GM12878 (cell line): ENCODE measurements around the gene CLN6. TPM values are rescaled to one million over a fixed set of nuclear protein-coding genes. Genes with fewer than 3 reads are reported as not detected.

Experiments used
- ATAC-seq: fragments of 200-7000 bp; cut with Tn5 transposase; 3 replicates; pipeline ENCODE4 v1.9.1; 2020; ENCODE audit warnings: mild to moderate bottlenecking, moderate library complexity
- BruUV-seq: library from RNA; stranded (reverse); fragments of 400-500 nt; replicated peaks from 2 replicates; lab custom pipeline; 2021; lab: Mats Ljungman, UMichigan
- CTCF ChIA-PET: fragments of 300-600 bp; sonication (Branson Sonifier 250); formaldehyde crosslinking; extraction: SDS; loops from one replicate; lab custom pipeline; 2021; ENCODE audit warnings: inconsistent platforms; lab: Yijun Ruan, JAX
- POLR2A ChIA-PET: fragments of 350-600 bp; formaldehyde crosslinking; extraction: SDS; loops from one replicate; lab custom pipeline; 2021; ENCODE audit warnings: inconsistent platforms; lab: Charles Lee
- RAD21 ChIA-PET: fragments of 300-600 bp; sonication (Branson Sonifier 250); formaldehyde crosslinking; loops from one replicate; lab custom pipeline; 2023; ENCODE audit warnings: antibody characterized with exemption; ENCODE audit not compliant: unreplicated experiment; lab: Charles Lee
- SMC1A ChIA-PET: fragments of 300-600 bp; sonication (Branson Sonifier 250); formaldehyde crosslinking; loops from one replicate; lab custom pipeline; 2023; ENCODE audit not compliant: unreplicated experiment, uncharacterized antibody; lab: Charles Lee
- DNase-seq: peaks from one replicate; pipeline ENCODE4 v3.0.0-alpha.2; 2011; ENCODE audit warnings: low read depth, low spot score
- FAIRE-seq: peaks from 3 replicates; lab custom pipeline; 2011; peaks lifted over from hg19 to GRCh38; lab: Jason Lieb, UNC
- H2AFZ ChIP-seq: 2 replicates; pipeline ENCODE4 v1.6.0; 2011; ENCODE audit warnings: low read depth, low read length, control low read depth; ENCODE audit not compliant: control insufficient read depth
- H3K27ac ChIP-seq: 2 replicates; pipeline ENCODE4 v1.5.1; 2011; ENCODE audit warnings: control low read depth; ENCODE audit not compliant: control insufficient read depth, insufficient read depth
- H3K27me3 ChIP-seq, 2 experiments: replicated peaks in 1 of 2; 2 replicates each; pipeline versions ENCODE4 v1.6.0 to v1.6.1; 2011; ENCODE audit warnings: low read length in 1 of 2; ENCODE audit not compliant: control insufficient read depth in 2 of 2, insufficient read depth in 2 of 2
- H3K36me3 ChIP-seq, 2 experiments: 2 replicates each; pipeline ENCODE4 v1.5.1; 2011; ENCODE audit warnings: low read length in 1 of 2; ENCODE audit not compliant: control insufficient read depth in 2 of 2, insufficient read depth in 2 of 2
- H3K4me1 ChIP-seq: 2 replicates; pipeline ENCODE4 v1.6.1; 2011; ENCODE audit warnings: mild to moderate bottlenecking, low read length, moderate library complexity, mixed read lengths; ENCODE audit not compliant: control insufficient read depth, insufficient read depth
- H3K4me2 ChIP-seq: 2 replicates; pipeline ENCODE4 v1.6.0; 2011; ENCODE audit warnings: control low read depth; ENCODE audit not compliant: control insufficient read depth, insufficient read depth
- H3K4me3 ChIP-seq: fragments of 200-600 bp; sonication (generic); 2 replicates; pipeline ENCODE4 v1.5.1; 2016
- H3K79me2 ChIP-seq: 2 replicates; pipeline ENCODE4 v1.6.0; 2011; ENCODE audit warnings: low read length; ENCODE audit not compliant: control insufficient read depth, insufficient read depth
- H3K9ac ChIP-seq: 2 replicates; pipeline ENCODE4 v1.8.0; 2011; ENCODE audit warnings: low read length, control low read depth, mixed read lengths; ENCODE audit not compliant: control insufficient read depth, insufficient read depth
- H3K9me3 ChIP-seq: replicated peaks from 3 replicates; pipeline ENCODE4 v1.5.1; 2011; ENCODE audit warnings: mild to moderate bottlenecking, low read length; ENCODE audit not compliant: control insufficient read depth, insufficient read depth
- H4K20me1 ChIP-seq: 2 replicates; pipeline ENCODE4 v1.6.0; 2011; ENCODE audit not compliant: control insufficient read depth, insufficient read depth
- BACH1 ChIP-seq: fragments of 450-650 bp; IDR thresholded peaks from 2 replicates; pipeline ENCODE4 v1.6.1; 2017; ENCODE audit warnings: mild to moderate bottlenecking, borderline replicate concordance
- CBX5 ChIP-seq: sonication (generic); IDR thresholded peaks from 2 replicates; pipeline ENCODE4 v1.6.1; 2016; ENCODE audit warnings: low read depth, moderate library complexity, mild to moderate bottlenecking, inconsistent platforms
- CREM ChIP-seq: IDR thresholded peaks from 2 replicates; pipeline ENCODE4 v1.6.1; 2014; ENCODE audit warnings: antibody characterized with exemption, low read depth
- MYC ChIP-seq: IDR thresholded peaks from 2 replicates; pipeline ENCODE4 v1.6.1; 2011; ENCODE audit warnings: mild to moderate bottlenecking, low read length, moderate library complexity, inconsistent platforms; ENCODE audit not compliant: insufficient read depth, insufficient replicate concordance, insufficient read length, severe bottlenecking
- RB1 ChIP-seq: fragments of 450-650 bp; formaldehyde crosslinking; IDR thresholded peaks from 2 replicates; pipeline ENCODE4 v1.6.1; 2017; ENCODE audit warnings: mild to moderate bottlenecking, borderline replicate concordance
- SMAD5 ChIP-seq: IDR thresholded peaks from 2 replicates; pipeline ENCODE4 v1.6.1; 2016; ENCODE audit warnings: antibody characterized with exemption, low read depth
- SPI1 ChIP-seq: IDR thresholded peaks from 2 replicates; pipeline ENCODE4 v1.6.1; 2011; ENCODE audit warnings: low read depth, mild to moderate bottlenecking, low read length, moderate library complexity, borderline replicate concordance; ENCODE audit not compliant: insufficient read depth
- TARDBP ChIP-seq: IDR thresholded peaks from 2 replicates; pipeline ENCODE4 v1.6.1; 2016; ENCODE audit warnings: borderline replicate concordance
- ZNF24 ChIP-seq: fragments of 450-650 bp; IDR thresholded peaks from 2 replicates; pipeline ENCODE4 v1.6.1; 2017; ENCODE audit warnings: antibody characterized with exemption, mild to moderate bottlenecking
- WGBS: methylation state at CpG from one replicate; pipeline ENCODE4 v1.1.6; 2016; ENCODE audit warnings: low lambda C conversion rate; ENCODE audit not compliant: insufficient replicate concordance, insufficient coverage; ENCODE audit errors: missing lambda C conversion rate; 5-methylcytosine and 5-hydroxymethylcytosine counted together
- in situ Hi-C: fragments of 300-500 bp; cut with MboI; formaldehyde crosslinking; loops from 9 replicates; pipeline ENCODE4 v1.14.3; 2018; ENCODE audit warnings: mixed read lengths
- intact Hi-C: fragments of 100-400 bp; cut with micrococcal nuclease; formaldehyde crosslinking; loops from one replicate; pipeline ENCODE4 v1.14.2; 2022; ENCODE audit not compliant: unreplicated experiment
- polyA plus RNA-seq, 11 experiments: library from polyadenylated mRNA; depleted of rRNA in 4 of 11; unstranded in 6 of 11; stranded (reverse) in 5 of 11; fragments of >200 nt; fragmentation: Nextera tagmentation in 4 of 11; fragmentation: Illumina TruSeq in 1 of 11; extraction: Ambion mirVana in 4 of 11; extraction: Trizol in 1 of 11; gene quantifications; 1 replicate in 1 of 11; 2 replicates in 10 of 11; pipeline versions ENCODE4 v1.2.1 to v1.2.3, GENCODE V29; 2011 to 2016; ENCODE audit warnings: inconsistent platforms in 2 of 11, missing spikeins in 2 of 11, low read depth in 1 of 11
- total RNA-seq, 4 experiments: library from RNA; depleted of rRNA in 3 of 4; stranded (reverse); fragments of >200 nt in 3 of 4; fragmentation: Illumina TruSeq in 1 of 4; extraction: Trizol in 1 of 4; gene quantifications; 2 replicates each; pipeline versions ENCODE4 v1.2.1 to v1.2.3, GENCODE V29; 2013 to 2021
- TF ChIP-seq, protein P1 (sequence below): fragments of 450-650 bp; IDR thresholded peaks from 2 replicates; pipeline ENCODE4 v1.6.1; 2017; ENCODE audit warnings: antibody characterized with exemption, mild to moderate bottlenecking, moderate library complexity
- TF ChIP-seq, protein P2 (sequence below): fragments of 450-650 bp; IDR thresholded peaks from 2 replicates; pipeline ENCODE4 v1.6.1; 2016; ENCODE audit warnings: mild to moderate bottlenecking, moderate library complexity, borderline replicate concordance

CLN6 gene
- total and polyA plus RNA-seq, 10 of the 15 experiments (the other 5 are each of a cell fraction or from before 2014, with no cell fraction given), result 0.74 to 69.0 (median 30.3) TPM

DNA sequence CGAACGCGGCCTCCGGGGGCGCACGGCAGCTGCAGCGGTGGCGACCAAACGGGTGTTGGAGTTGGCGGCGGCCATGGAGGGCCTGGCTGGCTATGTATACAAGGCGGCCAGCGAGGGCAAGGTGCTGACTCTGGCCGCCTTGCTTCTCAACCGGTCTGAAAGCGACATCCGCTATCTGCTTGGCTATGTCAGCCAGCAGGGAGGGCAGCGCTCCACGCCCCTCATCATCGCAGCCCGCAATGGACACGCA lies 48.7 kb upstream of the CLN6 start (continued):
- TF ChIP-seq MYC, result no peak

DNA sequence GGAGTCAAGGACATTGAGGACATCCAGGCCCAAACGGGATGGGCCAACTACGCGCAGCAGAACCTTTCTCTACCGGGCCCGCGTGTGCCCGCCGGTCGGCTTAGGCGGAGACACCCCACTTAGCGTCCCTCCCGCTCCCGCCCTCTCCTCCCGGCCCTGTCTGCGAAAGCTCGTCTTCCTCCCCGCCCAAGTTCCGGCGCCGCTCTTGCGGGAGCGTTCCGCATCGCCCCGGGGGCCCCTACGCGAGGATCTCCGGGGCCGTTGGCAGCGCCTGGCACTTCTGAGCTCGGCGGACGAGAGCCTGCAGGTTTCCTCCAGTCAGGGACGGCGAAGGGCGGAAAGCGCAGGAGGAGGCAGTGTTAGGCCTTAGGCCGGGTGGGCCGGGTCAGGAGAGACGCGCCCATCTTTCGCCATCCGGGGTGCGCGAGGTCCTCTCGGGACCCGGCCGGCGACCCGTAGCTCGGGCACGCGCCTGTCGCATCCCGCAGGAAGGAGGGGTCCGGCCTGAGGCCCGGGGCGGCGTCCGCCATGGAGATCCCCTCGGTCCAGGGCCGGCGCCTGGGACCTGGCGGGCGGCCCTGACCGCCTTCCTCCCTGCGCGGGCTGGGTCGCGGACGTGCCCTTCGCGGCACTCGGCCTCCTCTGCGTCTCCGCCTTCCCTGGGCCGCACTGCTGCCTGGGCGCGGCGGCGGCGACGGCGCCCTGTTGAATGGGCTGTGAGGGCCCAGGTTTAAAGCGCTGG lies 48.2 kb upstream of the CLN6 start, which contains the start of gene FEM1B:
TSS of gene FEM1B (plus strand) at position 143 of the 742 bp plus-strand sequence. CDS start 673 bp downstream, outside the sequence.
- CTCF ChIA-PET, result interaction anchor here (1.0 to 2.5 kb wide), 5 partner anchors 15 to 49 kb away, joined by 3 to 11 read pairs (median 5); no protein-coding TSS in a partner anchor
- Histone ChIP-seq H3K27me3 (no peaks in the 10 kb centered on the region), H3K9ac (peak within 1 kb of the TSS; percentile 85), H4K20me1 (no peaks in the 10 kb centered on the region), H3K9me3 (no peaks in the 10 kb centered on the region), H3K4me1 (peaks cover 5% of the 10 kb centered on the region), H3K4me2 (peak within 1 kb of the TSS; percentile 95), H3K79me2 (peaks cover 51% of the 10 kb centered on the region), H3K27ac (peak within 1 kb of the TSS; percentile 91), H3K4me3 (peak within 1 kb of the TSS; percentile 98), H3K36me3 (no peaks in the 10 kb centered on the region), H2AFZ (peak within 1 kb of the TSS; percentile 79)
- FAIRE-seq (peak; percentile 23), DNase-seq (peak; percentile 68), ATAC-seq (peak; percentile 88)
- WGBS, result 1% methylated on average over 69 of the region's 85 CpGs
- BruUV-seq, result no TSS peak
- in situ Hi-C loops (no loop called here), intact Hi-C loops (loop anchor here (1.0 kb wide), 1 partner anchor 22 kb away; no protein-coding TSS in a partner anchor)
- SMC1A ChIA-PET, result interaction anchor here (1.0 to 1.1 kb wide), 2 partner anchors 20 to 415 kb away, joined by 3 read pairs; no protein-coding TSS in a partner anchor
- RAD21 ChIA-PET, result interaction anchor here (0.5 to 1.6 kb wide), 5 partner anchors 21 to 301 kb away, joined by 3 to 8 read pairs (median 4); partner anchors contain the start of gene CORO2B
- POLR2A ChIA-PET, result interaction anchor here (0.5 to 1.8 kb wide), 6 partner anchors 14 to 530 kb away, joined by 3 to 8 read pairs (median 4); partner anchors contain the start of gene CLN6
- TF ChIP-seq BACH1, result peak; percentile 61; the same call in 1 of the 2 replicates
- TF ChIP-seq TARDBP, result peak; percentile 20; the same call in 1 of the 2 replicates
- TF ChIP-seq ZNF24, result peak; percentile 64; the same call in 1 of the 2 replicates
- TF ChIP-seq, protein P1, sequence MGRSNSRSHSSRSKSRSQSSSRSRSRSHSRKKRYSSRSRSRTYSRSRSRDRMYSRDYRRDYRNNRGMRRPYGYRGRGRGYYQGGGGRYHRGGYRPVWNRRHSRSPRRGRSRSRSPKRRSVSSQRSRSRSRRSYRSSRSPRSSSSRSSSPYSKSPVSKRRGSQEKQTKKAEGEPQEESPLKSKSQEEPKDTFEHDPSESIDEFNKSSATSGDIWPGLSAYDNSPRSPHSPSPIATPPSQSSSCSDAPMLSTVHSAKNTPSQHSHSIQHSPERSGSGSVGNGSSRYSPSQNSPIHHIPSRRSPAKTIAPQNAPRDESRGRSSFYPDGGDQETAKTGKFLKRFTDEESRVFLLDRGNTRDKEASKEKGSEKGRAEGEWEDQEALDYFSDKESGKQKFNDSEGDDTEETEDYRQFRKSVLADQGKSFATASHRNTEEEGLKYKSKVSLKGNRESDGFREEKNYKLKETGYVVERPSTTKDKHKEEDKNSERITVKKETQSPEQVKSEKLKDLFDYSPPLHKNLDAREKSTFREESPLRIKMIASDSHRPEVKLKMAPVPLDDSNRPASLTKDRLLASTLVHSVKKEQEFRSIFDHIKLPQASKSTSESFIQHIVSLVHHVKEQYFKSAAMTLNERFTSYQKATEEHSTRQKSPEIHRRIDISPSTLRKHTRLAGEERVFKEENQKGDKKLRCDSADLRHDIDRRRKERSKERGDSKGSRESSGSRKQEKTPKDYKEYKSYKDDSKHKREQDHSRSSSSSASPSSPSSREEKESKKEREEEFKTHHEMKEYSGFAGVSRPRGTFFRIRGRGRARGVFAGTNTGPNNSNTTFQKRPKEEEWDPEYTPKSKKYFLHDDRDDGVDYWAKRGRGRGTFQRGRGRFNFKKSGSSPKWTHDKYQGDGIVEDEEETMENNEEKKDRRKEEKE, result 0 out of 2 replicates have a peak, but pooled peaks have one; percentile 10
- TF ChIP-seq CBX5, result peak; percentile 73
- TF ChIP-seq, protein P2, sequence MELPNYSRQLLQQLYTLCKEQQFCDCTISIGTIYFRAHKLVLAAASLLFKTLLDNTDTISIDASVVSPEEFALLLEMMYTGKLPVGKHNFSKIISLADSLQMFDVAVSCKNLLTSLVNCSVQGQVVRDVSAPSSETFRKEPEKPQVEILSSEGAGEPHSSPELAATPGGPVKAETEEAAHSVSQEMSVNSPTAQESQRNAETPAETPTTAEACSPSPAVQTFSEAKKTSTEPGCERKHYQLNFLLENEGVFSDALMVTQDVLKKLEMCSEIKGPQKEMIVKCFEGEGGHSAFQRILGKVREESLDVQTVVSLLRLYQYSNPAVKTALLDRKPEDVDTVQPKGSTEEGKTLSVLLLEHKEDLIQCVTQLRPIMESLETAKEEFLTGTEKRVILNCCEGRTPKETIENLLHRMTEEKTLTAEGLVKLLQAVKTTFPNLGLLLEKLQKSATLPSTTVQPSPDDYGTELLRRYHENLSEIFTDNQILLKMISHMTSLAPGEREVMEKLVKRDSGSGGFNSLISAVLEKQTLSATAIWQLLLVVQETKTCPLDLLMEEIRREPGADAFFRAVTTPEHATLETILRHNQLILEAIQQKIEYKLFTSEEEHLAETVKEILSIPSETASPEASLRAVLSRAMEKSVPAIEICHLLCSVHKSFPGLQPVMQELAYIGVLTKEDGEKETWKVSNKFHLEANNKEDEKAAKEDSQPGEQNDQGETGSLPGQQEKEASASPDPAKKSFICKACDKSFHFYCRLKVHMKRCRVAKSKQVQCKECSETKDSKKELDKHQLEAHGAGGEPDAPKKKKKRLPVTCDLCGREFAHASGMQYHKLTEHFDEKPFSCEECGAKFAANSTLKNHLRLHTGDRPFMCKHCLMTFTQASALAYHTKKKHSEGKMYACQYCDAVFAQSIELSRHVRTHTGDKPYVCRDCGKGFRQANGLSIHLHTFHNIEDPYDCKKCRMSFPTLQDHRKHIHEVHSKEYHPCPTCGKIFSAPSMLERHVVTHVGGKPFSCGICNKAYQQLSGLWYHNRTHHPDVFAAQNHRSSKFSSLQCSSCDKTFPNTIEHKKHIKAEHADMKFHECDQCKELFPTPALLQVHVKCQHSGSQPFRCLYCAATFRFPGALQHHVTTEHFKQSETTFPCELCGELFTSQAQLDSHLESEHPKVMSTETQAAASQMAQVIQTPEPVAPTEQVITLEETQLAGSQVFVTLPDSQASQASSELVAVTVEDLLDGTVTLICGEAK, result peak; percentile 97
- TF ChIP-seq SPI1, result 0 out of 2 replicates have a peak, but pooled peaks have one; percentile 18
- TF ChIP-seq RB1, result peak; percentile 49; the same call in 1 of the 2 replicates
- TF ChIP-seq SMAD5, result peak; percentile 65
- TF ChIP-seq CREM, result peak; percentile 76
